Neutrophil (primary cell): ENCODE measurements around the gene CPNE4.

Source experiments
- H3K27ac ChIP-seq: fragments of 200-600 bp; sonication (generic); 2 replicates; pipeline ENCODE4 v1.5.1; 2016; ENCODE audit warnings: mild to moderate bottlenecking, moderate library complexity
- H3K27me3 ChIP-seq: fragments of 200-600 bp; sonication (generic); 2 replicates; pipeline ENCODE4 v1.6.0; 2016; ENCODE audit warnings: mild to moderate bottlenecking
- H3K36me3 ChIP-seq: fragments of 200-600 bp; sonication (generic); 2 replicates; pipeline ENCODE4 v1.5.1; 2017
- H3K4me1 ChIP-seq, 2 experiments: fragments of 200-600 bp in 1 of 2; sonication (generic) in 1 of 2; 1 replicate in 1 of 2; 2 replicates in 1 of 2; pipeline versions ENCODE4 v1.5.1 to v1.6.1; 2013 to 2016; ENCODE audit warnings: low read depth in 1 of 2, low read length in 1 of 2, mild to moderate bottlenecking in 1 of 2, moderate library complexity in 1 of 2; ENCODE audit not compliant: control insufficient read depth in 1 of 2, insufficient read depth in 1 of 2
- H3K4me3 ChIP-seq, 2 experiments: fragments of 200-600 bp in 1 of 2; sonication (generic) in 1 of 2; 1 replicate in 1 of 2; 2 replicates in 1 of 2; pipeline ENCODE4 v1.5.1; 2013 to 2016; ENCODE audit warnings: low read depth in 1 of 2, low read length in 1 of 2, mild to moderate bottlenecking in 1 of 2, moderate library complexity in 1 of 2
- H3K9me3 ChIP-seq: fragments of 200-600 bp; sonication (generic); 2 replicates; pipeline ENCODE4 v1.5.1; 2016
- TF ChIP-seq, protein P1 (sequence below): fragments of 200-600 bp; sonication (generic); IDR thresholded peaks from 2 replicates; pipeline ENCODE4 v1.5.1; 2016; ENCODE audit warnings: antibody characterized with exemption

Gene CPNE4

DNA sequence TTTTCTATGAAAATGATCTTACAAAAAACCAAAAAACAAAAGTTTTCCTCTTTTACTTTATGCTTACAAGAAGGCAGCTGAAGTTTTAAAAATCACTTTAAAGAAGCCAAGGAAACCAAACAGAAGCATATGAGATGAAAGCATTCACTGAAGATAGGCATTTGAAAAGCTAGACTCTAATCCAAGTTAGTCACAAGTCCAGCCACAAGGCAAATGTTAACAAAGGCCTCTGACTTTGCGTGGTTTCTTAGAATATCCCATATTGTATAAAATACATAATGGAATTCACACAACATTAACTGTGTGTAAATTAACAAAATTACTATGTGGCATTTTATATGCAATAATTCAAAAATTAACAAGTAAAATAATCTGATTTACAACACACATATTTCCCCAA, 549.7 kb downstream of the CPNE4 start:
- TF ChIP-seq, protein P1, sequence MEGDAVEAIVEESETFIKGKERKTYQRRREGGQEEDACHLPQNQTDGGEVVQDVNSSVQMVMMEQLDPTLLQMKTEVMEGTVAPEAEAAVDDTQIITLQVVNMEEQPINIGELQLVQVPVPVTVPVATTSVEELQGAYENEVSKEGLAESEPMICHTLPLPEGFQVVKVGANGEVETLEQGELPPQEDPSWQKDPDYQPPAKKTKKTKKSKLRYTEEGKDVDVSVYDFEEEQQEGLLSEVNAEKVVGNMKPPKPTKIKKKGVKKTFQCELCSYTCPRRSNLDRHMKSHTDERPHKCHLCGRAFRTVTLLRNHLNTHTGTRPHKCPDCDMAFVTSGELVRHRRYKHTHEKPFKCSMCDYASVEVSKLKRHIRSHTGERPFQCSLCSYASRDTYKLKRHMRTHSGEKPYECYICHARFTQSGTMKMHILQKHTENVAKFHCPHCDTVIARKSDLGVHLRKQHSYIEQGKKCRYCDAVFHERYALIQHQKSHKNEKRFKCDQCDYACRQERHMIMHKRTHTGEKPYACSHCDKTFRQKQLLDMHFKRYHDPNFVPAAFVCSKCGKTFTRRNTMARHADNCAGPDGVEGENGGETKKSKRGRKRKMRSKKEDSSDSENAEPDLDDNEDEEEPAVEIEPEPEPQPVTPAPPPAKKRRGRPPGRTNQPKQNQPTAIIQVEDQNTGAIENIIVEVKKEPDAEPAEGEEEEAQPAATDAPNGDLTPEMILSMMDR = no peak
- peaks cover 5% of the 10 kb centered on the region for H3K36me3 ChIP-seq
- H3K4me1 ChIP-seq = no peaks in the 10 kb centered on the region

DNA sequence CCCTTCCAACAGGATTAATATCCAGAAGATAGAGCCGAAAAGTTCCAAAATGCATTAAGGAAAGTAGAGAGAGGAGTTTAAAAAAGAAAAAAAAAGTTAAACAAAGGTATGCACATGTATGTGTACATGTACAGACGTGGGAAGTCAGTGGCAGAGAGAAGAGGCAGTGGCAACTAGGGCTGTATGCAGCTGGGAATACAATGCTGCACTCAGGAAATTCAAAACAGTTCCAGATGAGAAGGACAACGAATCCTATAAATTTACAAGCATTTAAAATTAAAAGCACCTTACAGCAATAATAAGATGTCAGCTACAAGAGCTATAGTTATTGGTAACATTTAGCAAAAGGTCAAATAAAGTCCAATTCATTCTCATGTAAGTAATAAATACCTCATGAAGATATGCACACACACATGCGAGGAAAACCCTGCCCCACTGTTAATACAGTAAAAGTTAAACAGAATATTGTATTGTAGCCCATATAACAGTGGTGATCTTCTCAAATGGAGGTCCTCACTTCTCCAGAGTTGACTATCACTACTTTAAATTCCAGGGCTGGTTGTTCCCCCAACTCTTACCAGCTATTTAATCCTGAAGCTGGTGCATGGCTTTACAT, 550.2 kb downstream of the CPNE4 start:
- H3K27ac ChIP-seq = no peak overlapping the region
- TF ChIP-seq, protein P1 = no peak
- no peaks in the 10 kb centered on the region for H3K4me1 ChIP-seq
- H3K36me3 ChIP-seq = peaks cover 5% of the 10 kb centered on the region
- H3K4me3 ChIP-seq = no peak overlapping the region
- no peaks in the 10 kb centered on the region for H3K27me3 ChIP-seq
- no peaks in the 10 kb centered on the region for H3K9me3 ChIP-seq

More for the DNA sequence above, 549.7 kb downstream of the CPNE4 start:
- Histone ChIP-seq H3K9me3 (no peaks in the 10 kb centered on the region), H3K4me3 (no peak overlapping the region), H3K27me3 (no peaks in the 10 kb centered on the region), H3K27ac (no peak overlapping the region)
